Transverse colon (tissue), 4 donors: Measurements from ENCODE around the gene IFIH1.

Source experiments
- CTCF ChIP-seq, 5 experiments: fragments of 200-600 bp in 3 of 5; fragments of 450-650 bp in 2 of 5; sonication (generic) in 3 of 5; IDR thresholded peaks; 1 replicate in 2 of 5; 2 replicates in 3 of 5; pipeline ENCODE4 v1.5.1; 2016 to 2017; ENCODE audit warnings: antibody characterized with exemption in 5 of 5, inconsistent platforms in 3 of 5, mild to moderate bottlenecking in 2 of 5, moderate library complexity in 1 of 5
- EP300 ChIP-seq: sonication (generic); formaldehyde crosslinking; IDR thresholded peaks from one replicate; pipeline ENCODE4 v1.6.1; 2017; ENCODE audit warnings: antibody characterized with exemption, low read depth
- POLR2AphosphoS5 ChIP-seq, 3 donors: sonication (generic); formaldehyde crosslinking; IDR thresholded peaks; one replicate each; pipeline ENCODE4 v1.6.1; 2016; ENCODE audit warnings: antibody characterized with exemption in 3 of 3

GRCh38 chr2:162230761-162231160, 87.7 kb downstream of the IFIH1 start:
- no peak for TF ChIP-seq CTCF (IDR thresholded peaks at IDR 0.05)
- no peak for TF ChIP-seq POLR2AphosphoS5 (IDR thresholded peaks at IDR 0.05)
- TF ChIP-seq EP300: no peak
